ENCODE results near the gene GALNT12. TPM values are rescaled to one million over a fixed set of nuclear protein-coding genes. Genes with fewer than 3 reads are reported as not detected.

GALNT12 gene
- total RNA-seq, 1 donor from 2014 or later: not detected

GRCh38 chr9:98881836-98882568 lies 74.5 kb downstream of the GALNT12 start:
- H3K27ac Mint-ChIP-seq (ENCODE audit: unreplicated experiment): no peak overlapping the region
- peaks cover 75% of the 10 kb centered on the region for H3K27me3 Mint-ChIP-seq (ENCODE audit: unreplicated experiment)
- no peak for TF ChIP-seq CTCF (IDR thresholded peaks at IDR 0.05)
- no peaks in the 10 kb centered on the region for H3K9me3 Mint-ChIP-seq (ENCODE audit: unreplicated experiment)
- no peak for DNase-seq (ENCODE audit: extremely low spot score, unreplicated experiment)
- no peaks in the 10 kb centered on the region for H3K36me3 Mint-ChIP-seq (ENCODE audit: unreplicated experiment)
- H3K4me3 Mint-ChIP-seq (ENCODE audit: unreplicated experiment): no peak overlapping the region
- no peaks in the 10 kb centered on the region for H3K4me1 Mint-ChIP-seq (ENCODE audit: unreplicated experiment)

GRCh38 chr9:98882569-98882923 lies 75.1 kb downstream of the GALNT12 start:
- no peak for TF ChIP-seq CTCF (IDR thresholded peaks at IDR 0.05)
- no peaks in the 10 kb centered on the region for H3K9me3 Mint-ChIP-seq (ENCODE audit: unreplicated experiment)
- H3K4me3 Mint-ChIP-seq (ENCODE audit: unreplicated experiment): no peak overlapping the region
- H3K27me3 Mint-ChIP-seq (ENCODE audit: unreplicated experiment): peaks cover 74% of the 10 kb centered on the region
- no peak overlapping the region for H3K27ac Mint-ChIP-seq (ENCODE audit: unreplicated experiment)
- H3K36me3 Mint-ChIP-seq (ENCODE audit: unreplicated experiment): no peaks in the 10 kb centered on the region
- DNase-seq (ENCODE audit: extremely low spot score, unreplicated experiment): no peak
- no peaks in the 10 kb centered on the region for H3K4me1 Mint-ChIP-seq (ENCODE audit: unreplicated experiment)

GRCh38 chr9:98883276-98883675 lies 75.8 kb downstream of the GALNT12 start:
- Mint-ChIP-seq H3K27ac (ENCODE audit: unreplicated experiment) (no peak overlapping the region), H3K36me3 (ENCODE audit: unreplicated experiment) (no peaks in the 10 kb centered on the region), H3K27me3 (ENCODE audit: unreplicated experiment) (peaks cover 73% of the 10 kb centered on the region), H3K4me3 (ENCODE audit: unreplicated experiment) (no peak overlapping the region), H3K9me3 (ENCODE audit: unreplicated experiment) (no peaks in the 10 kb centered on the region), H3K4me1 (ENCODE audit: unreplicated experiment) (peaks cover 2% of the 10 kb centered on the region)
- DNase-seq (ENCODE audit: extremely low spot score, unreplicated experiment): no peak
- no peak for TF ChIP-seq CTCF (IDR thresholded peaks at IDR 0.05)

- Mint-ChIP-seq H3K9me3 (ENCODE audit: unreplicated experiment) (no peaks in the 10 kb centered on the region), H3K4me3 (ENCODE audit: unreplicated experiment) (no peak overlapping the region), H3K27ac (ENCODE audit: unreplicated experiment) (no peak overlapping the region), H3K27me3 (ENCODE audit: unreplicated experiment) (peaks cover 69% of the 10 kb centered on the region), H3K36me3 (ENCODE audit: unreplicated experiment) (no peaks in the 10 kb centered on the region), H3K4me1 (ENCODE audit: unreplicated experiment) (peaks cover 2% of the 10 kb centered on the region)
- DNase-seq (ENCODE audit: extremely low spot score, unreplicated experiment): no peak
- no peak for TF ChIP-seq CTCF (IDR thresholded peaks at IDR 0.05)
These were observed 77.4 kb downstream of the GALNT12 start for GRCh38 chr9:98884849-98885248.

- Mint-ChIP-seq H3K27me3 (ENCODE audit: unreplicated experiment) (peaks cover 60% of the 10 kb centered on the region), H3K27ac (ENCODE audit: unreplicated experiment) (no peak overlapping the region), H3K9me3 (ENCODE audit: unreplicated experiment) (no peaks in the 10 kb centered on the region), H3K4me1 (ENCODE audit: unreplicated experiment) (peaks cover 2% of the 10 kb centered on the region), H3K36me3 (ENCODE audit: unreplicated experiment) (no peaks in the 10 kb centered on the region), H3K4me3 (ENCODE audit: unreplicated experiment) (no peak overlapping the region)
- TF ChIP-seq CTCF (IDR thresholded peaks at IDR 0.05): no peak
- no peak for DNase-seq (ENCODE audit: extremely low spot score, unreplicated experiment)
These were observed 78.3 kb downstream of the GALNT12 start for GRCh38 chr9:98885575-98886295.
